Measurements from ENCODE around the gene RAB7B. TPM values are rescaled to one million over a fixed set of nuclear protein-coding genes. Genes with fewer than 3 reads are reported as not detected.

The RAB7B gene
- total and polyA plus RNA-seq, 2 of the 13 experiments (the other 11 are each of a cell fraction or from before 2014, with no cell fraction given), result 0.05 to 0.46 TPM

DNA sequence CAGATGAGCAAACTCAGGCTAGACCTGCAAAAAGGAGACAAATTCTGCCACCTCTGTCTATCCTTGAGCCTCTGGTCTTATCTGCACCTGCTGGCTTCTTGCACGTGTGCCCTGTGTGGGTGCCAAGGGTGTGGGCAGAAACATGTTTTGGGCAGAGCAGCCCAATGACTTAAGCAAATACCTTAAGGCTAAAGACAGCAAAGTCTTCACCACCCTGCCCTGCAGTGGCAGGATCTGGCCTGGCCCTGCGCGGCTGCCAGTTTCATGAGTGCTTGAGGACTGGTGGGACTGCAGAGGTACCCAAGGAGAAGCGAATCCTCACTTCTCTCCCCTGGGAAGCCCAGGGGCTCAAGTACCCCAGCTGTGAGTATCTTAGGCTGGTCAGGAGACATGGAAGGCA is 56.2 kb downstream of the RAB7B start:
- BruUV-seq (replicated peaks), result no TSS peak
- 54% methylated on average over 4 of the region's 4 CpGs for WGBS (ENCODE audit: low lambda C conversion rate)
- Histone ChIP-seq H3K4me3 (replicated peaks in 1 of 3; ENCODE audit: insufficient read depth in 1 of 3, low read depth in 2 of 3, low read length in 3 of 3) (no peak overlapping the region), H3K9ac (ENCODE audit: insufficient read depth, low read depth, low read length) (no peak overlapping the region), H3K27me3 (ENCODE audit: control insufficient read depth in 1 of 2, insufficient read depth in 2 of 2, low read length in 2 of 2) (peaks cover 6 to 58% of the 10 kb centered on the region in 2 experiments; a peak in 4 of 5 replicates), H3K27ac (ENCODE audit: extremely low read length, insufficient read depth, low read length) (no peak overlapping the region), H3K36me3 (replicated peaks in 1 of 2; ENCODE audit: control insufficient read depth in 1 of 2, insufficient read depth in 2 of 2, low read length in 2 of 2) (no peaks in the 10 kb centered on the region), H2AFZ (ENCODE audit: low read length) (no peak overlapping the region), H4K20me1 (ENCODE audit: insufficient read depth, low read length) (no peaks in the 10 kb centered on the region), H3K4me1 (ENCODE audit: insufficient read depth, low read length) (peaks cover 12% of the 10 kb centered on the region), H3K9me3 (ENCODE audit: low read length) (no peaks in the 10 kb centered on the region), H3K79me2 (ENCODE audit: insufficient read depth, low read length) (no peaks in the 10 kb centered on the region), H3K4me2 (ENCODE audit: low read depth, low read length) (no peak overlapping the region)
- in situ Hi-C loops (cut with HindIII; ENCODE audit: extremely low pct_ligation_motif_present, low pct_unique_long_range_greater_than_20kb) (no loop called here), intact Hi-C loops (cut with micrococcal nuclease; ENCODE audit: unreplicated experiment) (no loop called here)
- DNase-seq (ENCODE audit: low spot score), result no peak
- no peak for FAIRE-seq
- ChIA-PET POLR2A (no interaction called here), CTCF (ENCODE audit: low intra/inter-chr PET ratio, low total read pairs) (no interaction called here)
- no peak for TF ChIP-seq THAP11 (CRISPR knock-in tag; IDR thresholded peaks at IDR 0.05)
- TF ChIP-seq ZNF616 (CRISPR knock-in tag; IDR thresholded peaks at IDR 0.05; ENCODE audit: low read depth), result no peak
- no peak for TF ChIP-seq ZC3H4 (CRISPR knock-in tag; IDR thresholded peaks at IDR 0.05; ENCODE audit: borderline replicate concordance)
- TF ChIP-seq ETS1 (CRISPR knock-in tag; IDR thresholded peaks at IDR 0.05), result no peak
- TF ChIP-seq SP5 (CRISPR knock-in tag; IDR thresholded peaks at IDR 0.05; ENCODE audit: borderline replicate concordance, low read depth), result no peak
- no peak for TF ChIP-seq ZSCAN21 (CRISPR knock-in tag; IDR thresholded peaks at IDR 0.05; ENCODE audit: borderline replicate concordance)
- TF ChIP-seq RBM39 (IDR thresholded peaks at IDR 0.05; ENCODE audit: low read depth, low read length, poor library complexity, severe bottlenecking), result no peak
- TF ChIP-seq CSRNP1 (CRISPR knock-in tag; IDR thresholded peaks at IDR 0.05), result no peak
- TF ChIP-seq PBX2 (CRISPR knock-in tag; IDR thresholded peaks at IDR 0.05), result no peak
- no peak for ATAC-seq
